ENCODE data around the gene SERINC2. TPM values are rescaled to one million over a fixed set of nuclear protein-coding genes. Genes with fewer than 3 reads are reported as not detected.
A peak's percentile ranks its signal among the peaks of the same experiment; 100 is the strongest.

SERINC2 gene
- total RNA-seq, 1 donor from 2014 or later, result 21.4 TPM

DNA sequence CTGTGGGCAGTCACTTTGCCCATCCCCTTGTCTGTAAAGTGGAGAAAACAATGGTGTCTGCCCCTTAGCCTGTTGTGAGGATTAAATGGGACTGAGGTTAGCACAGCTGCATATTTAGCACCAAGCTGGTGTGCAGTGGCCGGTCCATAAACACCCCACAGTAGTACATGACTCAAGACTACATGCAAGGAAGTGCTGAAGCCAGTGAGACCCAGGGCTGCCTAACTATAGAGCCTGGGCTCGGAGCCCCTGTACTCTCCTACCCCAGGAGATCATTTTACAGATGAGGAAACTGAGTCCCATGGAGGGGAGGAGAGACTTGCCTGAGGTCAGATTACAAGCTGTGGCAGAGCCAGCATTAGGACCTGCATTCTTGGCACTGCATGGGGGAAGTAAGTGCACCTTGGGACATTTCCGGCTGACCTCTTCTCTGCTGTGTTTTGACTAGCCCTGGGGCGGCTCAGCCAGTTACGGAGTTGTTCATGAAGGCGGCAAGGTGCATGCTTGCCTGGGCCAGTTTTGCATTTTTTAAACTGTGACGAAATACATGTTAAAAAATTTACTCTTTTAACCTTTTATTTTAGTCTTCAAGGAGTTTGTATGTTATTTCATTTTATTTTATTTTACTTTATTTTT lies 3.2 kb downstream of the SERINC2 start:
- Mint-ChIP-seq H3K4me1 (peaks cover 51% of the 10 kb centered on the region), H3K4me3 (peak overlapping the region; percentile 39), H3K27ac (ENCODE audit: unreplicated experiment) (no peak overlapping the region), H3K27me3 (ENCODE audit: low read depth) (peaks cover 13% of the 10 kb centered on the region), H3K9me3 (no peaks in the 10 kb centered on the region), H3K36me3 (ENCODE audit: low read depth) (no peaks in the 10 kb centered on the region)
- TF ChIP-seq, protein P1, sequence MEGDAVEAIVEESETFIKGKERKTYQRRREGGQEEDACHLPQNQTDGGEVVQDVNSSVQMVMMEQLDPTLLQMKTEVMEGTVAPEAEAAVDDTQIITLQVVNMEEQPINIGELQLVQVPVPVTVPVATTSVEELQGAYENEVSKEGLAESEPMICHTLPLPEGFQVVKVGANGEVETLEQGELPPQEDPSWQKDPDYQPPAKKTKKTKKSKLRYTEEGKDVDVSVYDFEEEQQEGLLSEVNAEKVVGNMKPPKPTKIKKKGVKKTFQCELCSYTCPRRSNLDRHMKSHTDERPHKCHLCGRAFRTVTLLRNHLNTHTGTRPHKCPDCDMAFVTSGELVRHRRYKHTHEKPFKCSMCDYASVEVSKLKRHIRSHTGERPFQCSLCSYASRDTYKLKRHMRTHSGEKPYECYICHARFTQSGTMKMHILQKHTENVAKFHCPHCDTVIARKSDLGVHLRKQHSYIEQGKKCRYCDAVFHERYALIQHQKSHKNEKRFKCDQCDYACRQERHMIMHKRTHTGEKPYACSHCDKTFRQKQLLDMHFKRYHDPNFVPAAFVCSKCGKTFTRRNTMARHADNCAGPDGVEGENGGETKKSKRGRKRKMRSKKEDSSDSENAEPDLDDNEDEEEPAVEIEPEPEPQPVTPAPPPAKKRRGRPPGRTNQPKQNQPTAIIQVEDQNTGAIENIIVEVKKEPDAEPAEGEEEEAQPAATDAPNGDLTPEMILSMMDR (conservative IDR thresholded peaks at IDR 0.05), result no peak
- DNase-seq (ENCODE audit: low read depth, low spot score), result no peak

DNA sequence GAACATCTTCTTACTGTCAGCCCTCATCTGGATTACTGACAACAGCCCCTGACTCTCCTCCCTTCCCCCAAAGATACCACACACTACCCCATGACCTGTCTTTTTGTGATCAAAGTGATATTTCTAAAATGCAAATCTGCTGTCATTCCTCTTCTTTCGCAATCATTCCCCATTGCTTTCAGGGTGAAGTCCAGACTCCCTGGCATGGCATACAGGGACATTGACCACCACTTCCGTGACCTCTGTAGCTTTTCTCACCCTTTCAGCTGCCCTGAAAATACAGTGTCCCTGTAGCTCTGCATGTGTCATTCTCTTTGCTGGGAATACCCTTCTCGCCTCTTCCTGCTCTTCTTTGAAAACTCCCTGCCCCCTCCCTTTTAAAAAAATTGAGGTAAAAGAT lies 4.1 kb downstream of the SERINC2 start:
- H3K4me3 Mint-ChIP-seq, result peak overlapping the region; percentile 53
- DNase-seq (ENCODE audit: low read depth, low spot score), result no peak
- no peaks in the 10 kb centered on the region for H3K36me3 Mint-ChIP-seq (ENCODE audit: low read depth)
- H3K27ac Mint-ChIP-seq (ENCODE audit: unreplicated experiment), result no peak overlapping the region
- TF ChIP-seq, protein P1 (conservative IDR thresholded peaks at IDR 0.05), result no peak
- H3K4me1 Mint-ChIP-seq, result peaks cover 51% of the 10 kb centered on the region
- no peaks in the 10 kb centered on the region for H3K9me3 Mint-ChIP-seq
- peaks cover 6% of the 10 kb centered on the region for H3K27me3 Mint-ChIP-seq (ENCODE audit: low read depth)

DNA sequence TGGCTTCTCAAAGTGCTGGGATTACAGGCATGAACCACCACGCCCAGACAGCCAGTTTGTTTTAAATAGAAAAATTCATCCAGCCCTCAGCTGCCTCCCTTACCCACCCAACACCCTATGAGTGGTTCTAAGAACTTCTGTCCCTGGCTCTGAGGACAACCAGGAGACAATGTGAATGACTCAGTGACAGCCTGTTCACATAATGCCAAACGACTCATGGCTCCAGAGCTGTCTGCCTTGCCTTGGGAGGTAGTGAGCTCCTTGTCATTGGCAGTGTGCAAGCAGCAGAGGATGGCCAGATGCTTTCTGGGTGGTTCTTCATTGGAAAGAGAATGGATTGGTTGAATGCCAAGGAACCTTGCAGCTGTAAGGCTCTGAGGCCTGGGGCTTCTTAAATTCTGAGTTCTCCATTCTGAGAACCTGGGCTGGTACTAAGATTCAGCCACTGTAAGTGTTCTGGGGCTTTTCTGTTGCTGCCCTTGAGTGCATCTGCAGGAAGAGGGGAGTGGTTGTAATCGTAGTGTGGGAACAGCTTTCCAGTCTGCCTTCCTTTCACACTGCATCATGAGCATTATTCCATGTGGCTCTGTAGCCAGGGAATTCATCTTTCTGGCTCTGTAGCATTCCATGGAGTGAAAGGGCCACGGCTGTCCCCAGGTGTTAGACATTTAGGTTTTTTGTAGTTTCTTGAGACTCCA lies 5.8 kb downstream of the SERINC2 start:
- no peak for DNase-seq (ENCODE audit: low read depth, low spot score)
- Mint-ChIP-seq H3K9me3 (no peaks in the 10 kb centered on the region), H3K27me3 (ENCODE audit: low read depth) (no peaks in the 10 kb centered on the region), H3K4me3 (no peak overlapping the region), H3K36me3 (ENCODE audit: low read depth) (no peaks in the 10 kb centered on the region), H3K4me1 (peaks cover 50% of the 10 kb centered on the region), H3K27ac (ENCODE audit: unreplicated experiment) (peak overlapping the region; percentile 5)
- TF ChIP-seq, protein P1 (conservative IDR thresholded peaks at IDR 0.05), result no peak

DNA sequence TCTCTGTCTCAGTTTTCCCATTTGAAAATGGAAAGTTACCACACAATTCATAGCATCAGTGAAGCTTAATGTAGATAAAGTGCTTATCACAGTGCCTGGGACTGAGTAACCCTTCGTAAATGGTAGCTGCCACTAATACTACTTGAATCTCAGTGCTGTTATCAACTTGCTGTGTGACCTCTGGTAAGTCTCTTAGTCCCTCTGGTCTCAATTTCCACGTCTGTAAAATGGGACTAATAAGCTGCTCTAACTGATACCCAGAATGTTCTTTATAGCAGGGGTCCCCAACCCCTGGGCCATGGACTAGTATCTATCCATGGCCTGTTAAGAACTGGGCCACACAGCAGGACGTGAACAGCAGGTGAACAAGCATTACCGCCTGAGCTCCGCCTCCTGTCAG lies 7.7 kb downstream of the SERINC2 start:
- TF ChIP-seq, protein P1 (conservative IDR thresholded peaks at IDR 0.05), result no peak
- H3K27me3 Mint-ChIP-seq (ENCODE audit: low read depth), result no peaks in the 10 kb centered on the region
- H3K36me3 Mint-ChIP-seq (ENCODE audit: low read depth), result no peaks in the 10 kb centered on the region
- H3K9me3 Mint-ChIP-seq, result no peaks in the 10 kb centered on the region
- H3K4me3 Mint-ChIP-seq, result no peak overlapping the region
- H3K27ac Mint-ChIP-seq (ENCODE audit: unreplicated experiment), result no peak overlapping the region
- H3K4me1 Mint-ChIP-seq, result peaks cover 31% of the 10 kb centered on the region
- no peak for DNase-seq (ENCODE audit: low read depth, low spot score)

DNA sequence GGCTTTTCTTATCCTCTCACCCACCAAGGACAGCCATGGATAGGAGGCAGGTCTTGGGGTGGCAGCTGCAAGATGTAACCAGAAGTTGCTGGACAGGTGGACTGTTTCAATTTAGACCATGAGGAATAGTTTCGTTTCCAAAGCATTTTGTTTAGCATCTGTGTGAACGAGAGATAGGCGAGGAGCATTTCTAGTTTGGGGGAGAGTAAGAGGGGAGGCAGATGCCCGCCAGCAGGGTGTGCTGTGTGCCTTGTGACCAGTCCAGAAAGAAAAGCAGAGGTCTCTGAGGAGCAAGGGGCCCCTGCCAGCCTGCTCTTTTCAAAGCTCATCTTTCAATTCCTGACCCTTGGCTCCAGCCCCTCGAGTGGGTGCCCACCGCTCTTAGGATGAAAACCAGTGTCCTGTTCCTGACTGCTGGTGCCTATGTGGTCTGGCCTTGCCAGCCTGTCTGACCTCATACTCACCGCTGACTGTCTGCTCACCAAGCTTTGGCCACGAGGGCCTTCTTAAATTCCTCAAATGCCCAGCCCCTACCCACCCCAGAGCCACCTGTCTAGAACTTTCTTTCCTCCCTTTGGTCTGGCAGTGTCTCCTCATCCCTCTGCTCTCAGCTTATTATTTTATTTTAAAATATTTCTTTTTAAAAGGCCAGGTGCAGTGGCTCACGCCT lies 8.5 kb downstream of the SERINC2 start:
- Mint-ChIP-seq H3K27ac (ENCODE audit: unreplicated experiment) (no peak overlapping the region), H3K36me3 (ENCODE audit: low read depth) (no peaks in the 10 kb centered on the region), H3K4me3 (no peak overlapping the region), H3K9me3 (no peaks in the 10 kb centered on the region), H3K4me1 (peaks cover 24% of the 10 kb centered on the region), H3K27me3 (ENCODE audit: low read depth) (no peaks in the 10 kb centered on the region)
- DNase-seq (ENCODE audit: low read depth, low spot score), result peak; percentile 34
- TF ChIP-seq, protein P1 (conservative IDR thresholded peaks at IDR 0.05), result peak; percentile 56

Data from neural crest cell (in vitro differentiated cells).